ENCODE measurements around the gene SPOCK1.

GRCh38 chr5:137516961-137517360 lies 17.8 kb upstream of the SPOCK1 start:
- TF ChIP-seq POLR2AphosphoS5 (IDR thresholded peaks at IDR 0.05), result no peak
- no peak for TF ChIP-seq CTCF (IDR thresholded peaks at IDR 0.05)
- TF ChIP-seq POLR2A (IDR thresholded peaks at IDR 0.05), result no peak
- TF ChIP-seq EP300 (IDR thresholded peaks at IDR 0.05; ENCODE audit: low read depth), result no peak

Data from transverse colon (tissue), 4 donors.